GM18951 (cell line): ENCODE data around the gene HDC.

Source experiments
- POLR2A ChIP-seq: IDR thresholded peaks from 4 replicates; pipeline ENCODE4 v1.6.1; 2011; ENCODE audit warnings: mild to moderate bottlenecking; ENCODE audit not compliant: insufficient read length, insufficient read depth; ENCODE audit errors: extremely low read depth
- in situ Hi-C: fragments of 300-500 bp; cut with MboI; formaldehyde crosslinking; loops from one replicate; pipeline ENCODE4 v1.12.0; 2022; ENCODE audit warnings: low sequenced_read_pairs, mixed read lengths, inconsistent platforms; ENCODE audit not compliant: unreplicated experiment

HDC gene

DNA sequence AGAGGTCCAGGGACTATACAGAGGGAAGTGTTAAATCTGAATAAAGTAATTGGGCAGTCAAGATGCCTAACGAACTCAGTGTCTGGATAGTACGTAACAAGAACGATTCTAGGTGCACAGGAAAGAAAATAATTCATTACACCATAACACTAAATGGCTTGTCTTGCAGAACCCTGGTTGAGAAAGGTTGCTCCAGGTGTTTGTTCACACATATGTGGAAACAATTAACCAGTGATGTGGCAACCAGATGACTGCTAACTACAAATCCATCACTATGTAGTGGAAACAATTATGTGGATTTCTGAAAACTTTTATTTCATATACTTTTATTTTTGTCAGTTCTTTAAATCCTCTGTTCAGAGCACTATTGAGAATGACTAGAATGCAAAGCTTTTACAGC, 10.4 kb upstream of the HDC start:
- in situ Hi-C loops, result no loop called here
- TF ChIP-seq POLR2A, result no peak

DNA sequence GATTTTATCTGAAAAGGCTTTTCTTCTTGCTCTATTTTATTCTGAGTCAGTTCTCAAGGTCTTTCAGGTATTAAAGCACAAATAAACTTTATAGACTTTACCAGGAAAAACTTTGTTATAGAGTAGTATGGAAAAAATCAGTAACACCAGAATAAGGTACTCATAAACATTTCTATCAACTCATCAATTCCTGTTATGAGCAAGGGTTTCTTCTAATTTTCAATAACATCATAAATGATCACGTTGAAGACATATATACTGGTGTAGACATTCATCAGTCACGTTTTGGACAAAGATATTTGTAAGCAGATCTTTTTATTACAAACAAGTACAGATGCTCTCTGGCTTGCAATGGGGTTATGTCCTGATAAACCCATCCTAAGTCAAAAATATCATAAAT, 9.6 kb upstream of the HDC start:
- in situ Hi-C loops, result no loop called here
- TF ChIP-seq POLR2A, result no peak

DNA sequence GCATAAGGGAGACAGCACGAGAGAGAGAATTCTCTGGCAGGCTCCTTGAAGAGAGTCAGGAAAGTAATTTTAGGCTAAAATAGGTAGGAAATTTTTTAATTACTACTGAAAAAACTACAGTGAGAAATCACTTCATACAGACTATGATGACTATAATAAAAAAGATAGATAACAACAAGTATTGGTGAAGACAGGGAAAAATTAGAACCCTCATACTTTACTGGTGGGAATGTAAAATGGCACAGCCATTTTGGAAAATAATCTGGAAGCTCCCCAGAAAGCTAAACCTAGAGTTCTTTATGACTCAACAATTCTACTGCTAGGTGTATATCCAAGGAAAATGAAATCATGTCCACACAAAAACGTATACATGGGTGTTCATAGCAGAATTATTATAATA, 2.1 kb upstream of the HDC start:
- no peak for TF ChIP-seq POLR2A
- in situ Hi-C loops, result no loop called here

DNA sequence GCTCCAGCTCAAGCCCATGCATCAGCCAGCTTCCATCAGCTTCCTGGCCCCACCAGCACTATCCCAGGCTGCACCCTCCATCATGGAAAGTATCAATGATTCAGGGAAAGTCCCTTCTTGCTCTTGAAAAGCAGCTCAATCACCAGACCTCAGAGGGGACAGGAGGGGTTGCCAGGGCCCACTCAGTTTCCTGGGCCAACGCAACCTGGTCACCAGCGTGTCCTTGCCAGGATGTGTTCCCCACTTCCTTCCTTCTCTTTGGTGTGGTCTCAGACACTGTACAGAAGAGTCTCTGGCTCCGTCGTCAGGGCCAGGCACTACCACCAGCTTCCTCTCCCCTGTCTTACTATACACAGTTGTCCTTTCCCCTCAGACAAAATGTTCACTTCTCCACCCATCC, 3.0 kb downstream of the HDC start:
- in situ Hi-C loops, result no loop called here
- no peak for TF ChIP-seq POLR2A

DNA sequence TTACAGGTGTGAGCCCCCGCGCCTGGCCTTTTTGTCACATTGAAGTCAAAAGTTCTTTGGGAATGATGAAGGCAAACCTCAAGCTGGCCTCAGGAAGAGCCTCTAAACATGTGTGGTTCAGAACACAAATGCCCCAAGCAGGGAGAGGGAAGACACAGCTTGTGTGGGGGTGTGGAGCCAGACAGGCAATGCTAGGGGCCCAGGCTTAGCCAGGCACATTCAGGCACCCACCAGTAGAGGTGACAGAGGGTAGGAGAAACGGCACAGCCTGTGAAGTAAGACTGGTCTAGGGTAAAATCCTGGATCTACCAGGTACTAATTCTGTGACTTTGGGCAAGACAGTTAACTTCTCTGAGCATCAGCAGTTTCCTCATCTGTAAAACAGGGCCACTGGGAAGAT, 3.5 kb downstream of the HDC start:
- no peak for TF ChIP-seq POLR2A

DNA sequence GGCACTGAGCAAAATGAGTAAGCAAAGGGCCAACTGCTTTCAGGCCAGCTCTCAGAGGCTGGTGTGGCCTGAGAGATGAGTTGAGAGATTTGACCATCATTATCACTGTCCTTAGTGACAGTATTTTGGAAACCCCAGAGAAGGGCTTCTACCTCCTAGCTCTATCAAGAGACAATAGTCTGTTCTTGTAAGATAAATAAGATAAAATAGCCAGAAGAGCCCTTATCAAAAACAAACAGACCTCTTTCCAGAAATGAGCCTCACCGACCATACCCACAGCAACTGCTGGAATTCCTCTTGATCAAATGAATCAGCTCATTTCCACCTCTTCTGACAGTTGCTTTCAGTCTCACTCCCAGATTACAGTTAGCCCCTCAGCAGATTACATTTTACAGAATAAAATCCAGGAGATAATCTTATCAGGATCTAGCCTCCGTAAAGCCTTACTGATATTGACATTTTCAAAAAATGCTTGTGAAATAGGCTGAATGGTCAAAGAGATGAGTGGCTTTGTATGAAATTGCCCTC, 4.5 kb downstream of the HDC start:
- TF ChIP-seq POLR2A, result no peak
- in situ Hi-C loops, result no loop called here

More for the DNA sequence above, 3.5 kb downstream of the HDC start:
- in situ Hi-C loops, result no loop called here

DNA sequence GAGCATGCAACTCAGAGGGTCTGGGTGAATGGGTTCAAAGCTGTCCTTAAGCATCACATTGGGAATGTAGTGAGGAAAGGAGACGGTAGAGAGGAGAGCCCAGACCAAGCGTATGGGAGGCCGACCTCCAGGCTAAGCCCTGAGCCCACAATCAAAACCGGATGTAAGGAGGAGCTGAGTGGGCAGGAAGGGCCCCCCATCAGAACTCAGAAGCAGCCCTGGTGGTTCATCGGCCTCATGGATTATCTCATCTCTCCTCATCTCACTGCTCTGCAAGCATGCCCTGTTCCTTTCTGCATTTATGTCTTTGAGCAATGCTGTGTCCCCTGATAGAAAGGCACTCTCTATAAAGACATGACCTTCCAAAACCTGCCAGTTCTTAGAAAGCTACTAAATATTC, 6.2 kb downstream of the HDC start:
- in situ Hi-C loops, result no loop called here
- TF ChIP-seq POLR2A, result no peak

DNA sequence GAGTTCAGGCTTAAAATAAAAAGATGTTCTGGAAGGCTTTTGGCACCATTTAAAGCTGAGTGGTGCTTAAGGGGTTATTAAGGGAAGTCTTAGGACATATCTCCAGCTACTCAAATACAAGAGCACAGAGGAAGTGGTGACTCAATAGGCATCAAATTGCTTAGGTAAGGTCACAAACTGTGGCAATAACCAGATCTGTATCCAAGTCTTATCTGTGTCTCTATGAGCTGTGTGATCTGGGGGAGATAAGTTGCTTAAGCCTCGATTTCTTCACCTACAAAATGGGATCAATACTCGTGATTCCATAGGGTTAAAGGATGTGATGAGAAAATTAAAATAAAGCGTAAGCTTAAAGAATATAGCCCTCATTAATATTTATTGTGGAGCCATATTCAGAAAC, 7.6 kb downstream of the HDC start:
- no peak for TF ChIP-seq POLR2A
- in situ Hi-C loops, result no loop called here

DNA sequence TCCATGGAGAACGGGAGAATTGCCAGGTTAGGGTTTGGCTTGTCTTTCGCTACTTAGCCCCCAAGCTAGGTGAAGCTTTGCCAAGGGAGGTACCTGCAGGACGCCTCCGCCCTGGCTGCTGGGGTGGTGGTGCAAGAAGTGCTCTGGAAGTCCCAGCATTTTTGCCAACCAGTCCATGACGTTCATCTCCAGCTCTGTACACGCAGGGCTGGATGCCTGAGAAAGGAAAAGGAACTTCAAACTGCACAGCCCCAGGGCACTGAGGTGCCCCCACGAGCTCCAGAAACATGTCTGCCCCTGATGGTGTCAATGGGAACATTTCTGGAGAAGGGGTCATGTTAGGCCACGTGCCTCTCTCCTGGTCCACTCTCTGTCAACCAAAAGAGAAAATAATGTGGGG, 8.2 kb downstream of the HDC start:
- in situ Hi-C loops, result no loop called here
- TF ChIP-seq POLR2A, result no peak

DNA sequence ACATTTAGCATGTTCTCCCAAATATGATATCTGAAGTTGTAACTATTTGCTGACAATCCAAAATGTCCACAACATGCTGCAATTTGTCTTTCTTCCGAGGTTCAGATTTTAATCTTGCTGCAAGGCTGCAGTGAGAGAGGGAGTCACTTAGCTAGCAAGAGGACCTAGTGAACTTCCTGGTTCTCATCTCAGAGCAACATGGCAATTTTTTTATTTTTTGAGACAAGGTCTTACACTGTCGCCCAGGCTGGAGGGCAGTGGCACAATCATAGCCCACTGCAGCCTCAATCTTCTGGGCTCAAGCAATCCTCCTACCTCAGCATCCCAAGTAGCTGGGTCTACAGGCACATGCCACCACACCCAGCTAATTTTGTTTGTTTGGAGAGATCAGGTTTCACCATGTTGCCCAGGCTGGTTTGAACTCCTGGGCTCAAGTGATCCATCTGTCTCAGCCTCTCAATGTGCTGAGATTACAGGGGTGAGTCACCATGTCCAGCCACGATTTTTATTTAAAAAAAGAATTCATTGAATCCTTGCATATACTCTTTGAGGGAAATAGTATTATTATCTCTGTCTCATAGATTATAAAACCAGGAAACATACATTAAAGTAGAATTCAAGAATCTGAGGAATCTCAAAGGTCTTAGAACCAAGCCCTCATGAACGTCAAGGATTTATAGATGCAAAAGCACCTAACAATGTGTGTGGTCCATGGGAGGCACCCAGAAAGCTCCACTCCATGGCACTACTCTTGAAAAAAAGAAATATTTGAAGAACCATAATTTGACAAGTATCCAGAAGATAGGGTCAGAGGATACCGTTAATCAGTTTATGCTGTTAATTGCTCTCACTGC, 9.1 kb downstream of the HDC start:
- no peak for TF ChIP-seq POLR2A
- in situ Hi-C loops, result no loop called here

DNA sequence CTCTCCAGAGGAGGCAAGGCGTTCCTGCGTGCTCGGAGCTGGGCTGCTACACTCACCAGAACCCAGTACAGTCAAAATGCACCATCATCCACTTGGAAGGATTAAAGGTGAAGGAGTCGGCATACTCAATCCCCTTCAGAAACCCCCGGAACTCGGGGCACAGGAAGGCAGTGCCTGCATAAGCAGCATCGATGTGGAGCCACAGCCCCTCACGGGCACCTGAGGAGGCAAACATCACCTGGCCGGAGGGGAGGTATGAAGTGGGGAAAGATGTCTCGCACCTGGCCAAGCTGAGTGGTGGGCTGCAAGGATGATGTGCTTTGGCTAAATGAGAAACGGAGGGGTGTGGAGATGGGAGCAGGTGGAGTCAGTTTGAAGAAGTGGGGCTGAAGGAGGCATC, 13.0 kb downstream of the HDC start:
- in situ Hi-C loops, result no loop called here
- no peak for TF ChIP-seq POLR2A

DNA sequence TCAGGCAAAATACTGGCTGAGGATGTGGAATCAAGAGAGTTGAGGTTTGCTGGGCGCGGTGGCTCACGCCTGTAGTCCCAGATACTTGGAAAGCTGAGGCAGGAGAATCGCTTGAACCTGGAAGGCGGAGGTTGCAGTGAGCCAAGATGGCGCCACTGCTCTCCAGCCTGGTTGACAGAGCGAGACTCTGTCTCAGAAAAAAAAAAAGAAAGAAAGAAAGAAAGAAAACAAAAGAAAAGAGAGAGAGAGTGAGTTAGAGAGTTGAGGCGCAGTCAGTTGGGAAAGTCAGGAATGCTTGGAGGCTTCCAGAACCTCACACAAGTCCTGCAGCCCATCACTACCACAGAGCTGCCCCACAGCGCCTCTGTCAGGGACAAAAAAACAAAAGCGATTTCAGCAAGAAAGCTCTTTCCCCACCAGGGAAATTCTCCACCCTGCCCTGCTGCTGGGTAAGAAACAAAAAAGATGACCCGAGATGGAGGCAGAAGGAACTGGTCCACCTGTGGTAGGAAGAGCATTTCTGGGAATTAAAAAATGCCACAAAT, 13.8 kb downstream of the HDC start:
- TF ChIP-seq POLR2A, result no peak
- in situ Hi-C loops, result no loop called here

DNA sequence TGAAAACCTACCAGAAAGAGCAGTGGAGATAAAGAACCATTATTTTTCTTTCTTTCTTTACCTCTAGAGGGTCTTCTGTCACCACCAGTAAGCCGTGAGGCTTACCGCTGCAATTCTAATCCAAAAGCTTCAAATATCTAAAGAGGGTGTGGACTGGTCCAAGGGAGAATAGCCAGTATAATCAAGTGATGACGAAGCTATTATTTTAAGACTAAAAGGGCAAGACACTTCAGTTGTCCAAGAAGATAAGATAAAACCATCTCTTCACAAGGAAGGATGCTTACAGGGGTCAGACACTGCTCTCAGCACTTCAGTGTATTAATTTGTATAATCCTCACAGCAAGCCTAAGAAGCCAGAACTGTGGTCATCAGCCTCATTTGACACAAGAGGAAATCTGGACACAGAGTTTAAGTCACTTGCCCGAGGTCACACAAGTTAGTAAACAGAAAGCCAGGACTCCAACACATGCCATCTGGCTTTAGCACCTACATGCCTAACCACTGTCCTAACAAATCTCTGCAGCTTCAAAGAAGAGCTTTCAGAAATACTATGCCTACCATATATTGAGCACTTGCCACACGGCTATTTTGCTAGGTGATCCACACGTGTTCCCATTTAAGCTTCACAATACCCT, 14.6 kb downstream of the HDC start:
- in situ Hi-C loops, result no loop called here
- TF ChIP-seq POLR2A, result no peak

DNA sequence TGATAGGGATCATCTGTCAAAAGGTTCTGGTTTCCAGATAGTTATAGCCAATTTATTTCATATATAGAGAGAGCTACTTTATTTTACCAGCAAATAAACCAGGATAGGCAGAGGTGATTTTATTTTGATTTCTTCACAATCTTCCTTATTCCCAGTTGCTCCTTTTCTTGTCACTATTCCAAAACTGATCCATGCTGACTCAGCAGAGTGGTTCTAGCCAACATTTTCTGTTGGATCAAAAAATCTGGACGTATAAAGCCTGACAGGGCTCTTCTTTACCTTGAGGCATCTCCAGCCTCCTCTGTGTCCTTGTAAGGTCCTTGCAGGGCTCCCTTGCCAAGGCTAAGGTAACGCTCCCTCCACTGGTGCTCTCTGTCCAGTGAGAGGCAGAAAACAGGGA, 15.8 kb downstream of the HDC start:
- TF ChIP-seq POLR2A, result no peak
- in situ Hi-C loops, result no loop called here

DNA sequence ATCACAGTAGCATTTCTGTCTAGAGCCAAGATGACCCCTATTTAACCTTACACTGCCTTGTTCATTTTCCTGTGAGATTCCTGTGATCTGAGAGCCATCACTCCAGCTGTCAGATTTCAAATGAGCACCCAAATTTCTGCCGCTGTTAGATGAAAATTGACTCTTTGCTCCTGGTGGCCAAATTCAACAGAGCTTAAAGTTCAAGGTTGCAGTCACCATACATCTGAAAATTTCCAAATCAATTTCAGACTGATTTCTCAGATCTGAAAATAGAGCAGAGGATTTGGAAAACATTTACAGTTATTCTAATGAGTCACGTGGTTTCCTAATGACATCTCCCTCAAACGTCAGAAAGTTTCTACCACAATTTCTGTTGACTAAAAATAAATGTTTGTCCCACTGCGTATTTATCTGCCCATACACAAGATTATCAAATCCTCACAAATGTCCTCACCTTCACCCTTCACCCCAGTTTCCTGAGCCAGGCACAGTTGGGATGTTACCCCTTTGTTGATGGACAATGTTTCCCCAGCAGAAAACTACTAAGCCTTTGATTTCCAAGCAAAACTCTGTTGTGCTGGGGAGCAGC, 16.4 kb downstream of the HDC start:
- in situ Hi-C loops, result no loop called here
- no peak for TF ChIP-seq POLR2A
